ENCODE results near the gene RALGAPB. TPM values are rescaled to one million over a fixed set of nuclear protein-coding genes. Genes with fewer than 3 reads are reported as not detected.

The RALGAPB gene
- total and polyA plus RNA-seq, 2 of the 13 experiments (the other 11 are each of a cell fraction or from before 2014, with no cell fraction given) = 17.6 to 30.6 TPM

DNA sequence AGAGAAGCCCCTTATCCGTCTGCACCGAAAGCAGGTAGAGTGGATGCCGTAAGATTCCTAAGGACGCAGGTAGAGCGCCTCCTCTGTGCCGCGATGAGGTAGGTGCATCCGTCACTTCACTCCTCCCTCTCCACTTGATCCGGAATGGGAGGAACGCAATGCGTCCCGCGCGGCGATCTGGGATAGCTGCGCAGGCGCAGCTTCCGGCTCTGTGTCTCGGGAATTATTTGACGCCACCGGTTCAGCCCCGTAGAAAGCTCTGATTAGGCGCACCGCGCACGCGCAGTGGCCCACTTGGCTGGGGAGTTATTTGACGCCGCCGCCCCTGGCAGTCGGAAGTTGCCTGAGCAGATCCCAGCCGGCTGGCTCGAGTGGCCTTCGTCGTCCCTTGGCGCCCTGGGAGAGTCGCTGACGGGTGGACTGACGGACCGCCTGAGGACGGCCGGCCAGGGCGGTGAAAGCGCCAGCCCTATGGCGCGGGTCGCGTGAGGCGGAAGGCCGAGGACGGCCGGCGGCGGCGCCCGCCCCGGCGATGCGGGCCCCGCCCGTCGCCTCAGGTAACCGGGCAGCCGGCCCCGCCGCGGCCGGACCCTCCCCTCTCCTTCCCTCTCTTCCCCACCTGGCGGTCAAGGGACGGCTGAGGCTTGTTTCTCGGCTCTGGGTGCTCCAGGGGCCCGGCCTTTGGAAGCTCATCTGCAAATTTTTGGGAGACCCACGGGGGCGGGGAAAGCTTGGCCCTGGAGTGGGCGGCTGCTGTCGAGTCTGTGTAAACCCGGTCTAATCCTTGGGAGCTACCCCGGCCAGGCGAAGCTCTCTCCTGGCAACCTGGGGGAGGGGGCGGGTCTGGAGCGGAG, at the start of gene RALGAPB (continued):
- TF ChIP-seq, protein P1, sequence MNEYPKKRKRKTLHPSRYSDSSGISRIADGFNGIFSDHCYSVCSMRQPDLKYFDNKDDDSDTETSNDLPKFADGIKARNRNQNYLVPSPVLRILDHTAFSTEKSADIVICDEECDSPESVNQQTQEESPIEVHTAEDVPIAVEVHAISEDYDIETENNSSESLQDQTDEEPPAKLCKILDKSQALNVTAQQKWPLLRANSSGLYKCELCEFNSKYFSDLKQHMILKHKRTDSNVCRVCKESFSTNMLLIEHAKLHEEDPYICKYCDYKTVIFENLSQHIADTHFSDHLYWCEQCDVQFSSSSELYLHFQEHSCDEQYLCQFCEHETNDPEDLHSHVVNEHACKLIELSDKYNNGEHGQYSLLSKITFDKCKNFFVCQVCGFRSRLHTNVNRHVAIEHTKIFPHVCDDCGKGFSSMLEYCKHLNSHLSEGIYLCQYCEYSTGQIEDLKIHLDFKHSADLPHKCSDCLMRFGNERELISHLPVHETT (CRISPR knock-in tag; conservative IDR thresholded peaks at IDR 0.05) = peak; percentile 78; the same call in 1 of the 2 replicates
- TF ChIP-seq ZNF776 (CRISPR knock-in tag; IDR thresholded peaks at IDR 0.05) = no peak; the same call in 1 of the 2 replicates
- peak; percentile 84 for TF ChIP-seq CREB1 (IDR thresholded peaks at IDR 0.05)
- TF ChIP-seq CREB1 (CRISPR knock-in tag; IDR thresholded peaks at IDR 0.05) = peak; percentile 88
- no peak for TF ChIP-seq ZNF672 (CRISPR knock-in tag; IDR thresholded peaks at IDR 0.05)
- TF ChIP-seq ZNF414 (CRISPR knock-in tag; IDR thresholded peaks at IDR 0.05) = no peak
- TF ChIP-seq SSRP1 (CRISPR knock-in tag; IDR thresholded peaks at IDR 0.05) = no peak
- no peak for TF ChIP-seq NCOA1 (CRISPR knock-in tag; IDR thresholded peaks at IDR 0.05)
- TF ChIP-seq ZNF34 (CRISPR knock-in tag; IDR thresholded peaks at IDR 0.05; ENCODE audit: borderline replicate concordance) = peak; percentile 81; the same call in 1 of the 2 replicates
- TF ChIP-seq, protein P2, sequence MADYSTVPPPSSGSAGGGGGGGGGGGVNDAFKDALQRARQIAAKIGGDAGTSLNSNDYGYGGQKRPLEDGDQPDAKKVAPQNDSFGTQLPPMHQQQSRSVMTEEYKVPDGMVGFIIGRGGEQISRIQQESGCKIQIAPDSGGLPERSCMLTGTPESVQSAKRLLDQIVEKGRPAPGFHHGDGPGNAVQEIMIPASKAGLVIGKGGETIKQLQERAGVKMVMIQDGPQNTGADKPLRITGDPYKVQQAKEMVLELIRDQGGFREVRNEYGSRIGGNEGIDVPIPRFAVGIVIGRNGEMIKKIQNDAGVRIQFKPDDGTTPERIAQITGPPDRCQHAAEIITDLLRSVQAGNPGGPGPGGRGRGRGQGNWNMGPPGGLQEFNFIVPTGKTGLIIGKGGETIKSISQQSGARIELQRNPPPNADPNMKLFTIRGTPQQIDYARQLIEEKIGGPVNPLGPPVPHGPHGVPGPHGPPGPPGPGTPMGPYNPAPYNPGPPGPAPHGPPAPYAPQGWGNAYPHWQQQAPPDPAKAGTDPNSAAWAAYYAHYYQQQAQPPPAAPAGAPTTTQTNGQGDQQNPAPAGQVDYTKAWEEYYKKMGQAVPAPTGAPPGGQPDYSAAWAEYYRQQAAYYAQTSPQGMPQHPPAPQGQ (CRISPR knock-in tag; IDR thresholded peaks at IDR 0.05; ENCODE audit: borderline replicate concordance) = no peak; the same call in 1 of the 2 replicates
- TF ChIP-seq NFYB (CRISPR knock-in tag; IDR thresholded peaks at IDR 0.05) = peak; percentile 60
- TF ChIP-seq, protein P3, sequence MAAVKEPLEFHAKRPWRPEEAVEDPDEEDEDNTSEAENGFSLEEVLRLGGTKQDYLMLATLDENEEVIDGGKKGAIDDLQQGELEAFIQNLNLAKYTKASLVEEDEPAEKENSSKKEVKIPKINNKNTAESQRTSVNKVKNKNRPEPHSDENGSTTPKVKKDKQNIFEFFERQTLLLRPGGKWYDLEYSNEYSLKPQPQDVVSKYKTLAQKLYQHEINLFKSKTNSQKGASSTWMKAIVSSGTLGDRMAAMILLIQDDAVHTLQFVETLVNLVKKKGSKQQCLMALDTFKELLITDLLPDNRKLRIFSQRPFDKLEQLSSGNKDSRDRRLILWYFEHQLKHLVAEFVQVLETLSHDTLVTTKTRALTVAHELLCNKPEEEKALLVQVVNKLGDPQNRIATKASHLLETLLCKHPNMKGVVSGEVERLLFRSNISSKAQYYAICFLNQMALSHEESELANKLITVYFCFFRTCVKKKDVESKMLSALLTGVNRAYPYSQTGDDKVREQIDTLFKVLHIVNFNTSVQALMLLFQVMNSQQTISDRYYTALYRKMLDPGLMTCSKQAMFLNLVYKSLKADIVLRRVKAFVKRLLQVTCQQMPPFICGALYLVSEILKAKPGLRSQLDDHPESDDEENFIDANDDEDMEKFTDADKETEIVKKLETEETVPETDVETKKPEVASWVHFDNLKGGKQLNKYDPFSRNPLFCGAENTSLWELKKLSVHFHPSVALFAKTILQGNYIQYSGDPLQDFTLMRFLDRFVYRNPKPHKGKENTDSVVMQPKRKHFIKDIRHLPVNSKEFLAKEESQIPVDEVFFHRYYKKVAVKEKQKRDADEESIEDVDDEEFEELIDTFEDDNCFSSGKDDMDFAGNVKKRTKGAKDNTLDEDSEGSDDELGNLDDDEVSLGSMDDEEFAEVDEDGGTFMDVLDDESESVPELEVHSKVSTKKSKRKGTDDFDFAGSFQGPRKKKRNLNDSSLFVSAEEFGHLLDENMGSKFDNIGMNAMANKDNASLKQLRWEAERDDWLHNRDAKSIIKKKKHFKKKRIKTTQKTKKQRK (IDR thresholded peaks at IDR 0.05; ENCODE audit: low read length) = no peak
- TF ChIP-seq PHF8 (CRISPR knock-in tag; IDR thresholded peaks at IDR 0.05) = peak; percentile 97
- no peak for TF ChIP-seq ZNF207 (IDR thresholded peaks at IDR 0.05; ENCODE audit: borderline replicate concordance)
- peak; percentile 36; the same call in 1 of the 2 replicates for TF ChIP-seq ZNF724P (CRISPR knock-in tag; IDR thresholded peaks at IDR 0.05; ENCODE audit: borderline replicate concordance)
- peak; percentile 89; the same call in 1 of the 2 replicates for TF ChIP-seq SRY (CRISPR knock-in tag; IDR thresholded peaks at IDR 0.05)
- no peak for TF ChIP-seq IRX3 (CRISPR knock-in tag; IDR thresholded peaks at IDR 0.05; ENCODE audit: borderline replicate concordance, low read depth)
- TF ChIP-seq MIER3 (CRISPR knock-in tag; IDR thresholded peaks at IDR 0.05; ENCODE audit: borderline replicate concordance) = peak; percentile 93
- TF ChIP-seq ZSCAN12 (CRISPR knock-in tag; IDR thresholded peaks at IDR 0.05) = peak; percentile 54; the same call in 1 of the 2 replicates
- TF ChIP-seq, protein P4, sequence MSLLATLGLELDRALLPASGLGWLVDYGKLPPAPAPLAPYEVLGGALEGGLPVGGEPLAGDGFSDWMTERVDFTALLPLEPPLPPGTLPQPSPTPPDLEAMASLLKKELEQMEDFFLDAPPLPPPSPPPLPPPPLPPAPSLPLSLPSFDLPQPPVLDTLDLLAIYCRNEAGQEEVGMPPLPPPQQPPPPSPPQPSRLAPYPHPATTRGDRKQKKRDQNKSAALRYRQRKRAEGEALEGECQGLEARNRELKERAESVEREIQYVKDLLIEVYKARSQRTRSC (CRISPR knock-in tag; IDR thresholded peaks at IDR 0.05; ENCODE audit: low read depth) = no peak
